Measurements from ENCODE around the gene C2CD2L.
A peak's percentile ranks its signal among the peaks of the same experiment; 100 is the strongest.

C2CD2L gene

DNA sequence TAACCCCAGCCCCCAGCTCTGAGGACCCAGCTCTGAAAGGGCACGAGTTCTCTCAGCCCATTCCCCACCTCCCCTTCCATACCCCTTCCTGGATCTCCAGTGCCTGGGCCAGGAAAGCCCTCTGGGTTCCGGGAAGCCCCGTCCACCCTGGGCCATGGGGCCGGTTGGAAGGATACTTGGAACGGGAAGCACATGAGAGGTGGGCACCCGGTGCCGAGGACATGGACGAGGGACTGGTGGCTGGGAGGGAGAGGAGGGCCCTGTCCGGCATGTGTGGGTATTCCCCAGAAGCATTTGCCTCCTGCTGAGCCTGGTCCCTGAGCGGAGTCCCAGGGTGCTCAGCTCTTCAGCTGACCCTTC, 9.1 kb downstream of the C2CD2L start:
- DNase-seq = peak; percentile 11

DNA sequence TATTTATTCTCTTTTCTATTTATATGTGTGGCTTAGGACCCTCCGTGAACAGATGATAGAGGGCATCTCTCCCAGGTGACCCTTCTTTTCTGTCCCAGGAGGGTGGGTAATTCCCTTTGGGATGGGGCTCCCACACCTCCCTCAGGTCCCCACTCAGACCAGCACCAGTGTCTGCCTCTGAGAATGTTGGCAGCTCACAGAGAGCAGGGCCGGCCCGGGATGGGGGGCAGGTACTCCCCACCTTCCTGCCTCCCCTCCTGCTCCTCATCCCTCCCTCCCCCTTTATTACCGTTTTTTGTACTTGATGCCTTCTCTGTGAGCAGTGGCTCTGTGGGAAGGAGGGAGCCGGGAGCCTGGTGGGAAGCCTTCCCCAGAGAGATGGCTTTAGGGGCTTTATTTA, 9.5 kb downstream of the C2CD2L start:
- DNase-seq = no peak

DNA sequence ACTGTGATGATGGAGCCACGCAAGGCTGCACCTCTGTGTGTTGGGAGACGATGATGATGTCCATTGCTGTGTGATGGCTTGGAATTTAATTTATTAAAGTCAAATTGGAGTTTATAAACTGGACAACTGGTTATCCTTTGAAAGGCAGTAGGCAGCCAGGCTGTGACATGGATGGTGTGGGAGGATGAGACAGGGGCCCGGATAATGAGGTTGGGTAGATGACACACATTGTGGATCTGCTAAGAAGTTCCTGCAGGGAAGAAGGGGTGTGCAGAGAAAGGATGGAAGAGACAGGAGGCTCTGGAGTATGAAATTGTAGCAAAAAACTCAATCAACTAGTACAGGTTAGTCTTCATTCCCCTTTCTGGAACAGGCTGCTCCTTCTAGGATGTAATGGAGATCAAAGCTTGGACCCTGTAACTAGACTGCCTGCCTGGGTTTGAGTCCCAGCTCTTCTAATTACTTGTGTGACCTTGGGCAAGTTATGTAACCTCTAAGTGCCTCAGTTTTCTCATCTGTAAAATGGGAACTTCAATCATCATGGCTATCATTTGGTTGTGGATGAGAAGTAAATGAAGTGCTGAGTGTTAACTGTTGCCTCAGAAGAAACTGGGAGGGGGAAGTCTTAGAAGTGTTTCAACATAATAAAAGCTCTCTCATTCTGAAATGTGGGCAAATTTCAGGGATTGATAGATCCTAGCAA, 10.0 kb downstream of the C2CD2L start:
- DNase-seq = peak; percentile 6

DNA sequence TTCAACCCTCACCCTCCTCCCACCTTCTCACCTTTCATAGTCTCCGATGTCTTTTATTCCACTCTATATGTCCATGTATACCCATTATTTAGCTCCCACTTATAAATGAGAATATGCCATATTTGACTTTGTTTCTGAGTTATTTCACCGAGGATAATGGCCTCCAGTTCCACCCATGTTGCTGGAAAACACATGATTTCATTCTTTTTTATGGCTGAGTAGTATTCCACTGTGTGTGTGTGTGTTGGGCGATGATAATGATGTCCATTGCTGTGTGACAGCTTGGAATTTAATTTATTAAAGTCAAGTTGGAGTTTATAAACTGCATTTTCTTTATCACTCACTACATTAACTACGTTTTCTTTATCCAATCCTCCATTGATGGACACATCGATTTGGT, 11.1 kb downstream of the C2CD2L start:
- no peak for DNase-seq

DNA sequence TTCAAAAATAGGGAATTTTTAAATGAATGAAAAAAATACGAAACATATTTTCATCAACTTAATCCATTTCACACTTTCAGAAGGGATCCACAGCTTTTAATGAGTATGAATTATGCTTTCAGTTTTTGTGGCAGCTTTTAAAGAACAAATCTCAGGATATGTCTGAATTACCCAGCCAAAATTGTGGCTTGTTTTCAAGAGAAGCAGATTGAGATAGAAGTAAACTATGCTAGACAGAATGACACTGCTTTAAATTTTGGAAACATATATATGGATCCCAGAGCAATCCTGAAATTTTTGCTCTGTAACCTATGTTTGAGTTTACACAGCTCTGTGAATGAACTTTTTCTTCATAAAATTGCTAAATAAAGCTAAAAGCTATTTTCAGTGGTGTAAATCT, 11.8 kb downstream of the C2CD2L start:
- DNase-seq = no peak

DNA sequence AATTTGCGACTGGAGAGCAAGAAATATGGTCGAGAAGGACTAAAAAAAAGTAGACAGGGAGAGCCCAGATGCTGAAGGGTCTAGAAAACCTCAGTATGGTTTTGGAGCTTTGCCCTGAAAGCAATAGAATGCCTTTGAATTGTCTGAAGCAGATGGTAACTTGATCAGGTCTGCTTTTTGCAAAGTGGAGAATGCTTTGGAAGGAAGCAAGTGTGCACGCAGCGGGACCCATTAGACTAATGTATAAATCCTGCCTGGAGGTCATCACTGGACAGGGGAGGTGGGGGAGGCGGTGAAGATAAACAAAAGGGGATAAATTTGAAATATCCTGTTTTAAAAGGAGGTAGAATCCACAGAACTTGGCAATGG, 13.5 kb downstream of the C2CD2L start:
- no peak for DNase-seq

DNA sequence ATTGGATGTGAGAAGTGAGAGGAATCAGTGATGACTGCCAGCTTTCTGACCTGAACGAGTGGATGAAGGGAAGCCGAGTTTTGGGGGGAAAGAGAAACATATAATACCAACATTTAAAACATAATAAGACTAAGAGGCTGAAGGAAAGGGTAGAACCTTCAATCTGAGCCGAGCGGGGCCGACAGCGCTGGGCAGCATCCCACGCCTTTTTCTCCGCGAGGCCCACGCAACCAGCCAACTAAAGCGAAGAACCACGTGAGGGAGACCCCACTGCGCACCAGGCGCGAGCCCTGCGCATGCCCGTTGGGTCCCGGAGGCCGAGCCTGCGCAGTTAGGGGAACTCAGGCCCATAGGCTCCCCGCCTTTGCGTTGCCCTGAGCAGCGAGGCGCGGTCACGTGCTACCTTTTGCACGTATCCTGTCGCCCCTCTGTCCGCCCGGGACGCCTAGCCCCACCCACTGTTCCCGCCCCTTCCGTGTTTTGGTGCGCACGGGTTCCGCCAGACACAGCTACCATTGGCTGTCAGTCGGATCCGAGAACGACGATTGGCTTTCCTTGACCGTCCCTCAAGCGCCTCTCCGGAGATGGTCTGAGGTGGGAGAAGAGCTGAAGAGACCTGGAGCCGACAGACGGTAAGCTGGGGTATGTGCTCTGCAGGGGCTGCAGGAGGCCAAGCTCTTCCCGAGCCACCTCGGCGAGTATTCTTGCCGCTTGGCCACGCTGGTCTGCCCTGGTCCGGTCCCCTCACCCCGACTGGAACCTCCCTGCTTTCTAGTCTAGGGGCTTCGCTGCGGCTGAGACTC, 14.1 kb downstream of the C2CD2L start, which contains the start of gene HINFP:
HINFP (plus strand) TSS at position 573 of the 803 bp plus-strand sequence. CDS start 5,365 bp downstream, outside the sequence.
- peak; percentile 100 for DNase-seq

DNA sequence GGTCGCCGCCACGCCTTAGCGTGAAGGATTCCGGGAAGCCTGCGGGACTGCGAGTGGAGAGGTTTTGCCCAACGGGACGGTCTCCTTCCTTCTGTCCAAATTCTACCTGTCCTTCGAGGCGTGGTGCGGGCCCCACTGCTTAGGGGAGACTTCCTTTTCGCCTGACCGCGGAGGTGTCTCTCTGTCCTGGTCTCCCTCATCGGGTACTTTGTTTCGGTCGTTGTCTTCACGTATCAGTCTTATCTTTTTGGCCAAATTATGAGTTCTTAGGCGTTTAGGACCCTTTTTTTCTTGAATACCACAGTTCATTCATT, 14.6 kb downstream of the C2CD2L start:
- no peak for DNase-seq

DNA sequence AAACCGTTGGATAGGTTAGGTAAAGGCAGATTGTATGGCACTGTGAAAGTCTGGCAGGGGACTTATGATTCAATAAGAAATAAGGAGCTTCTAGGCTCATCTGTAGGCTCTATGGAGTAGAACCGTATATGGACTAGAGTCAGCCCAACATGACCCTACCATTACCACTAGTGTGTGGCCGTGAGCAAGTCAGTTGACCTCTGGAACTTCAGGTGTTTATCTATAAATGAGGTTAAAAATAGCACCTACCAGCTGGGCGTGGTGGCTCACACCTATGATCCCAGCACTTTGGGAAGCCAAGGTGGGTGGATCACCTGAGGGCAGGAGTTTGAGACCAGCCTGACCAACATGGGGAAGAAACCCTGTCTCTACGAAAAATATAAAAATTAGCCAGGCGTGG, 18.7 kb downstream of the C2CD2L start:
- DNase-seq = no peak

DNA sequence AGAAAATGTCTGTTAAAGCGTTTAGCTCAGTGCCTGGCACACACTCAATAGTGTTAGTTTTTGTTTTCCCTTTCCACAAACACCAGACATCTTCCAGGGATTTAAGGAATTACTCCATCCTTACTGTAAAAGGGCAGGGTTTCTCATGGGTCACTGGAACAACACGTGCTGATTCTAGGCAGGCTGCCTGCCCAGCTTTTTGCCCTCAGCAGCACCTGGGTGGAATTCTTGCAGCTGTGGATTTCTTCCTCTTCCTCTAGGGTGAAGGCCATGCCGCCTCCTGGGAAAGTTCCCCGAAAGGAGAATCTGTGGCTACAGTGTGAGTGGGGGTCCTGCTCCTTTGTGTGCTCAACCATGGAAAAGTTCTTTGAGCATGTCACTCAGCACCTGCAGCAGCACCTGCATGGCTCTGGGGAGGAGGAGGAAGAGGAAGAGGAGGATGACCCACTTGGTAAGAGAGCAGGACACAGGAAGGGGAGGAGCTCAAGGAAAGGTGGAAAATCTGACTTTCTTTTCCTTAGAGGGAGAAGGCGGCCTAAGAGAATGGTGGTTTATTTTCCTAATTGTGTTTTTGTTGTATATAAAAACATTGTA, 19.6 kb downstream of the C2CD2L start:
- DNase-seq = peak; percentile 26

DNA sequence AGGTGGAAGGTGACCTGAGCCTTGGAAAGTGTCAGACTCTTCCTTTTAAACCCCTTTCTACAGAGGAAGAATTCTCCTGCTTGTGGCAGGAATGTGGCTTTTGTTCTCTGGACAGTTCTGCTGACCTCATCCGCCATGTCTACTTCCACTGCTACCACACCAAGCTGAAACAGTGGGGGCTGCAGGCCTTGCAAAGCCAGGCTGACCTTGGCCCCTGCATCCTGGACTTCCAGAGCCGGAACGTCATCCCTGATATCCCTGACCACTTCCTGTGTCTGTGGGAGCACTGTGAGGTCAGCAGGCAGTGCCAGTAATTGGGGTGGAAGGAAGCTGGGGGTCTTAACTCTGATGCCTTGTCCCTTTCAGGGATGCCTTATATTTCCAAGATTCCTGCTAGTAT, 23.5 kb downstream of the C2CD2L start:
- no peak for DNase-seq

DNA sequence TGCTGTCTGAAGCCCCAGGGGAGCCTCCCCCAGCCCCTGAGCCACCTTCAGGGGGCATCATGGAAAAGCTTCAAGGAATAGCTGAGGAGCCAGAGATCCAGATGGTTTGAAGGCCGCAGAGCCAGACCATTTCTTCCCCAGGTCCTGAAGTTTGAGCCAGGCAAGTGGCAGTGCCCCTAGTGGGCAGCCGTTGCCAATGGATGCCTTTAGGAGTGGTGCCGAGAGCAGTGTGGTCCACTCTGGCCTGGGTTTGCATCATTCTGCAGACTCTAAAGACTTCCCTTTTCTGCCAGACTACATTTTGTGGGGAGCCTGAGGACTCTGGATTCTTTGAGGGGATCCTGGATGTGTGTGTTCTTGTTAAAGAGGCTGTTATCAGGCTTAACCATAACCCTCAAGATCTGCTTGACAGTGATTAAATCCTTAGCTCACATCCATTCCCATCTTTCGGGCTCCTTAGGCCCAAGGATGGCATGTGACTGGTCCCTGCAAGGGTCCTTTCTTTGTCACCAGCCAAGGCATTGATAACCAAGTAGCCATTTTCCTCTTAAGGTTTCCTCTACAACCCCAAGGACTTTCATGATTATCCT, 27.3 kb downstream of the C2CD2L start:
- DNase-seq = peak; percentile 30

DNA sequence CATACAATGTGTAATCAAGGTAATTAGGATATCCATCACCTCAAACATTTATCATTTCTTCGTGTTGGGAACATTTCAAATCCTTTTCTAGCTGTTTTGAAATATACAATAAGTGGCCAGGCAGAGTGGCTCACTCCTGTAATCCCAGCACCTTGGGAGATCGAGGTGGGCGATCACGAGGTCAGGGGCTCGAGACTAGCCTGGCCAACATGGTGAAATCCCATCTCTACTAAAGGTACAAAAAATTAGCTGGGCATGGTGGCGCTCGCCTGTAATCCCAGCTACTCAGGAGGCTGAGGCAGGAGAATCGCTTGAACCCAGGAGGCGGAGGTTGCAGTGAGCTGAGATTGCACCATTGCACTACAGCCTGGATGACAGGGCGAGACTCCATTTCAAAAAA, 32.1 kb downstream of the C2CD2L start:
- DNase-seq = peak; percentile 16

DNA sequence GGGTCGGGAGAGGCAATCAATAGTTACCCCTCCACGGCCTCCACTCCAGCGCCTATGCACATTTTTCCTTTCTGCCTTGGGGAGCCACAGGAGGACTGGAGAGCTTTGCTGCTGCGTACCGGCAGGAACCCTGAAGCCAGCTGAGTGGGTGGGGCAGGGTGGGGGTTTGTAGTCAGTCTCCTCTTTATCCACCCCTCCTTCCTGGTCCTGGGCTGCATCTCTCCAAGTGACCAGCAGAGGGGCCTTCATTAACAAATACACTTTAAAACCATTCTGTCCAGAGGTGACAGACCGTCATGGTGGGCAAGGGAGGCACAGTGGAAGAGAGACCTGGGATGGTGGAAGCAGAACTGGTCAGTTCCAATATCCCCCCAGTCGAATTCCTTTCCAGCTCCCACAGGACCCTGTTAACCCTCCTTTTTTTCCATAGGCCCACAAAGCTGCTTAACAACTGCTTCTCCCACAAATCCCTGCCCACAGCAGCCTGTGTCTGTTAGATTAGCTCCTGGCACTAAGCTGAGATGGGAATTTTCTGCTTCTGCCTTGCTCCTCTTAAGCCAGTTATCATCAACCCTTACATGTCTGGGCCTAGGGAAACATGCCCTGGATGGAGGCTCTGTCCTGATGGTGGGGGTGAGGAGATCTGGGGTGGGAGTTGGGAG, 37.8 kb downstream of the C2CD2L start:
- DNase-seq = peak; percentile 64

DNA sequence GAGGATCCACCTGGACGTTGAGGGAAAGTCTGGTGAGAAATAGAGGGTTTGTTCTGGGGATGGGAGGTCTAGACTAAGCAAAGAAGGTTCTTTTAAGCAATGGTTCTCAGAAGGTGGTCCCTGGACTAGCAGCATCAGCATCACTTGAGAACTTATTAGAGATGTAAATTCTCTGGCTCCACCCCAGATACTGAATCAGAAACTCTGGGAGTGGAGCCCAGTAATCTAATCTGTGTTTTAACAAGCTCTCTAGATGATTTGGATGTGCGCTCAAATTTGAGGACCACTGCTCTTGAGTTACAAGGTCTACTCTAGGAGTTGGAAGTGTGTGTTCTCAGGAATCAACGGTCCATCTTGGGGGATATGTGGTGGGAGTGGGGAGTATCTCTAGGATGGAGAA, 38.4 kb downstream of the C2CD2L start:
- DNase-seq = no peak

DNA sequence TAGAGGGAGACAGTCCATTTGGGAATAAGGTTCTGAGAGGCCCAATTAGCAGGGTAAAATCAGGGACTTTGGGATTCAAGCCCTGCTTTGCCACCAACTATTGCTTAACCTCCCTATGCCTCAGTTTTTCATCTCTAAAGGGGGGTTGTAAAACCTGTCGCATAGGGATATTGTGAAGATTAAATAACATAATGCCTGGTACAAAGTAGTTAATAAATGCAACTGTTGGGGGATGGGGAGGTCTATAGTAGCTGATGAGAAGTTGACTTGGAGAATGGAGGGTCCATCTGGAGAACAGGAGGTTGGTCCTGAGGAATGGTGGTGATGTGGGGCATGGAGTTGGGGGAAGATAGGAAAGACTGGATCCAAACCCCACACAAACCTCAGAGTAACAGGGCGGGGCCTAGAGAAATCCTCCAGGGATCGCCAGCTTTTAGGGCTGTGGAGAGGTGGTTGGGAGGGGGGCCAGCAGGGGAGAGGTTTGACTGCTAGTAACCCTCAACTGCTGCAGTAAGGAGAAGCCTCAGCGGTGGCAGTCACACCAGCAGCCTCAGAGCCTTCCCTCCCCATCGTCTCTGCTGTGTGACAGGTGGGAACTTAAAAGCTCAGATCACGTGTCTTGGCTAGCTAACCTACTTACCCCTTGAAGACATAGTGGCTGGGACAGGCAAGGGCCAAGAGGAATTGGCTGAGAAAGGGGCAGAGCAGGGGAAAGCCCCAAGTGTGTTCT, 40.6 kb downstream of the C2CD2L start:
- no peak for DNase-seq

DNA sequence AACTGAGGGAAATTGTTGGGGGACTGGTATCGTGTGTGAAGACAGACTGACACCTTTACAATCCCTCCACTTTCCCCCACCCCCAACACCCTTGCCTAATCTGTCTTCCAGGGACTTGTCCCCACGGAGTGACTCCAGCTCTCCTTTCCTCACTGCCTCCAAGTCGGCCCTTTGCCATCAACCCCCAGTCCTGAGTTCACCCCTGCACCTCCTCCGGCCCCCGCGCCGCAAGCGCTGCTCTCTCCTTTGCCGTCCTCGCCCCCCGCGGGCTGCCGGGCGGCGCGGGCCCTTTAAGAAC, 41.5 kb downstream of the C2CD2L start:
- no peak for DNase-seq

DNA sequence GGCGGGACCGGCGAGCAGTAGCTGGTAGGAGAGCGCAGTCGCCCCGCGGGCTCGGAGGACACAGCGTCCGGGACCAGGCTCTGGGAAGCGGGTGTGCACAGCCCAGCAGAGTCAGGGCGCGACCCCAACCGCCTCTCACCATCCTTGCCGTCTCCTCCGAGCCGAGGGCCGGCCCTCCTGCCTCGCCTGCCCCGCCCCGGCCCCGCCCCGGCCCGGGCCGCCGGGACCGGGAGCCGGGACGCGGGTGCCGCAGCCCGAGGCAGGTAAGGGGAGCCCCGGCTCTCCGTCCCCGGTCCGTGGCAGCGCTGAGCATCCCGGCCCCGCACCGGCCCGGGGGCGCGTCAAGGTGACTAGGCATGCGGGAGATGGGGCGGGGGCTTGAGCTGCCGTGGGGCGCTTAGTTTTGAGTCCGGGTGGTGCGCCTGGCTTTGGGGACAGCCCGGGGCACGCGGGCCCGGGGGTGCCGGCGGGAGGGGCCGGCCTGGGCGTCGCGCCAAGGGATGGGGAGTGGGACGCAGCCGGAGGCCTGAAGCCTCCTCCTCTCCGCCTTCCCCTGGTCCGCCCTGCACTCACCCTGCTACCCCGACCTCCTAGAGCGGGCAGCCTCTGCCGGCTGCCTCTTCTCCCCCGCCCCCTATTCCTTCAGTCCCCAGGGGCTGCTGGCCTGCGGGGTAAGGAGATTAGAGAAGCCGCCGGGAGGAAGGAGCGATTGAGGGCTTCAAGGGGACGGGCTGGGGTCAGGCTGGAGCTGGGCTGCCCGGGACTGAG, 42.1 kb downstream of the C2CD2L start, which contains the start of gene ABCG4:
ABCG4 (plus strand) TSS at position 35 of the 768 bp plus-strand sequence. CDS start 914 bp downstream, outside the sequence.
- DNase-seq = no peak

DNA sequence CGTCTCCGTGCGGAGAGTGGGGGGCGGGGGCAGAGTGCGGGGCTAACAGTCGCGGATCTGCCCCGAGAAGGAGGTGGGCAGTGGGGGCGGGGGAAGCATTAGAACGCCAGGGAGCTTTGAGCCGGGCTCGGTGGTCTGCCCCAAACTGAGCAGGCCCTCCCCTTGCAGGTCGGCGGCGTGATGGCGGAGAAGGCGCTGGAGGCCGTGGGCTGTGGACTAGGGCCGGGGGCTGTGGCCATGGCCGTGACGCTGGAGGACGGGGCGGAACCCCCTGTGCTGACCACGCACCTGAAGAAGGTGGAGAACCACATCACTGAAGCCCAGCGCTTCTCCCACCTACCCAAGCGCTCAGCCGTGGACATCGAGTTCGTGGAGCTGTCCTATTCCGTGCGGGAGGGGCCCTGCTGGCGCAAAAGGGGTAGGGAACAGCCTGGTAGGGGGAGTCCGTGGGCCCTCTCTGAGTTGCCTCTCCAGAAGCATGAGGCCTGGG, 42.7 kb downstream of the C2CD2L start:
- no peak for DNase-seq

DNA sequence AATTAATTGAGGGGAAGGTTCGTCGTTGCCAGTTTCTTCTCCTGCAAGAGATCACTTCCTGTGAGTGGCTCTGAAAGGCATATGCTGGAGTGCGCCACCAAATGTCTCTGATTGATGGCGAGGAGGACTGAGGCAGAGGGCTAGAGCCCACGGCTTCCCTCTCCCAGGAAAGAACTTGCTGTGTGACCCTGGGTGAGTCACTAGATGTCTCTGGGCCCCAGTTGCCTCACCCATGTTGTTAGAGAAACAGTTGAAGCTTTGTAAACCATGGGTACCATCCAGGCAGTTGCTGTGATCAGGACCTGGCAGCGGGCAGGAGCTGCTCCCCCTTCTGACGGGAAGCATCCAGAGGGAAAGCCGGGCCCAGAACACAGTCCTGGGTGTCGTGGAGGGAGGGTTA, 44.9 kb downstream of the C2CD2L start:
- DNase-seq = no peak

DNA sequence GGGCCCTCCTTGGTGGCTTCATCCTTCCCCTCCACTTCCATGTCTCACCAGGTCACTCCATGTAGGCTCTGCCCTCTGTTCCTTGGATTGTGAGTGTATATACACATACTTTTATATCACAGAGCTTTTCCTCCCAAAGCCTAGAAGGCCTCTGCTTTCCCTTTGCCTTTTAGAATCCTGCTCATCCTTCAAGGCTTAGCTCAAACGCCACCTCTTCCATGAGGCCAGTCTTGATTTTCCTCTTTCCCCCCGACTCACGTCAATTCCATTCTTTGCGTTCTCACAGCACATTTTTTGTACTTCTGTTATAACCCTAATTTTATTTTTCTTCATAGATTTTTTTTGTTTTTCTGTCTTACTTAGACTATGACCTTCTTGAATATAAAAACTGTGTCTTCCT, 45.5 kb downstream of the C2CD2L start:
- DNase-seq = no peak
